Dendritic cell treated with granulocyte-macrophage colony-stimulating factor and Interleukin-4, amounts not matched to agents 40 ng/mL and 50 ng/mL, for 4 days (primary cell): ENCODE measurements around the gene KIRREL3.

Experiments used
- H3K27ac Mint-ChIP-seq: one replicate; pipeline ENCODE4 v1.8.0; 2022; ENCODE audit warnings: mild to moderate bottlenecking, mixed read lengths
- H3K27me3 Mint-ChIP-seq: one replicate; pipeline ENCODE4 v1.8.0; 2022; ENCODE audit warnings: mild to moderate bottlenecking, mixed read lengths
- H3K36me3 Mint-ChIP-seq: one replicate; pipeline ENCODE4 v1.8.0; 2022; ENCODE audit warnings: low read depth, mixed read lengths
- H3K4me1 Mint-ChIP-seq: one replicate; pipeline ENCODE4 v1.8.0; 2022; ENCODE audit warnings: low read depth, mixed read lengths
- H3K4me3 Mint-ChIP-seq: one replicate; pipeline ENCODE4 v1.8.0; 2022; ENCODE audit warnings: mild to moderate bottlenecking, moderate library complexity, mixed read lengths
- H3K9me3 Mint-ChIP-seq: one replicate; pipeline ENCODE4 v1.8.0; 2022; ENCODE audit warnings: mixed read lengths
- intact Hi-C: fragments of 100-400 bp; cut with micrococcal nuclease; formaldehyde crosslinking; loops from one replicate; pipeline ENCODE4 v1.15.0; 2022

KIRREL3 gene

DNA sequence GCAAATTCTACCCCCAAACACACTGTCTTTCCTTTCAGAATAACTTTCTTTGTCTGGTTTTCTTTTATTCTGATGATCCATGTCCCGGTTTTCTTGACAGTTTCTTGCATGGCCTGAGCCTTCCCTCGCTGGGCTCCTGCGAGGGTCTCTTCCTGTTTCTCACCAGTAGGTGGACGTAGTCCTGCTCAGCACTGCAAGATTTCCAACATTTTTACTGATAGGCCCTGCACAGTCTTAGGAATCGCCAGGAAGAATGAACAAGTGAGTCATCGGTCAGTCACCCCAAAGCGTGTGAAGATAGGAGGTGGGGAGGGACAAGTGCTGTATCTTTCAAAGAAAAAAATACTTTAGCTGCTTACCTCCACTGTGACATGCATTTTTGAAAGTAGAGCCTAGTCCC, 16.9 kb upstream of the KIRREL3 start:
- Mint-ChIP-seq H3K27ac (no peak overlapping the region), H3K4me1 (no peaks in the 10 kb centered on the region), H3K9me3 (no peaks in the 10 kb centered on the region), H3K4me3 (no peak overlapping the region), H3K36me3 (no peaks in the 10 kb centered on the region), H3K27me3 (no peaks in the 10 kb centered on the region)
- intact Hi-C loops: no loop called here

DNA sequence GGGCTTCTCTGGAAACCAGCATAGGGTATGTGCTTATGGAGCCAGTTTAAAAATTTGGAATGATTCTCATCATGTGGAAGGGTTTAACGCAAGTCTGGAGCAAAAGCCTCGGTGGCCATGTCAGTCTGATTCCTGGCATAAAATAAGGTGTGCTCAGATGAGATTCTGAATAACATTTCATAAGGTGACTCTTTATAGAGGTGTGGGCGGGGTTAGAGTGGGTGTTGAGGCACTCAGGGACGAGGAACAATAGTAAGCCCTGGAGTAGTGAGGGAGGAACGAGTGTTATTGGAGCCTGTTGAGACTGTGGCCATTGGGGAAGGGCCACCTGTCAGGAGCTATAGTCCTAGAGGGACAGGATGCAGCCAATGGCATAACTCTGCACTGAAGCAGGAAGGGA, 13.0 kb upstream of the KIRREL3 start:
- Mint-ChIP-seq H3K36me3 (no peaks in the 10 kb centered on the region), H3K4me1 (no peaks in the 10 kb centered on the region), H3K4me3 (no peak overlapping the region), H3K27me3 (peaks cover 2% of the 10 kb centered on the region), H3K27ac (no peak overlapping the region), H3K9me3 (no peaks in the 10 kb centered on the region)
- intact Hi-C loops: no loop called here

DNA sequence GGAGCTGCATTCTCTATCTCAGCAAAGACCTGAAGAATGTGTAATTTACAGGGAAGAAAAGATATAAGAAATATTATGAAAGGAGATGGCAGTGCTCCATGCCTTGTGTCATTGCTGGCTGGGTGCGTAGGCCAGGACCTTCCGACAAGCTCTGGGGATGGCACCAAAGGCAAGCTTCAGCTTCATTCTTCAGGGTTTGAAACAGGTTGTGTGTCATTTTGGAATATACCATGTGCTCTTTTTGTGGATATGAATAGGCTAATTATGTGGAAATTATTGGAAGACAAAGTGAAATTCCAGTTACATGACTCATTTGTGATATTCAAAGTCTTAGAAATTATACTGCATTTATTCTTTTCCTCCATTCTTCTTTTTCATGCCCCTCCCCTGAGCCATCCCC, 5.7 kb upstream of the KIRREL3 start:
- H3K27ac Mint-ChIP-seq: no peak overlapping the region
- H3K27me3 Mint-ChIP-seq: peaks cover 46% of the 10 kb centered on the region
- H3K9me3 Mint-ChIP-seq: no peaks in the 10 kb centered on the region
- no peak overlapping the region for H3K4me3 Mint-ChIP-seq
- no peaks in the 10 kb centered on the region for H3K36me3 Mint-ChIP-seq
- intact Hi-C loops: no loop called here
- no peaks in the 10 kb centered on the region for H3K4me1 Mint-ChIP-seq

DNA sequence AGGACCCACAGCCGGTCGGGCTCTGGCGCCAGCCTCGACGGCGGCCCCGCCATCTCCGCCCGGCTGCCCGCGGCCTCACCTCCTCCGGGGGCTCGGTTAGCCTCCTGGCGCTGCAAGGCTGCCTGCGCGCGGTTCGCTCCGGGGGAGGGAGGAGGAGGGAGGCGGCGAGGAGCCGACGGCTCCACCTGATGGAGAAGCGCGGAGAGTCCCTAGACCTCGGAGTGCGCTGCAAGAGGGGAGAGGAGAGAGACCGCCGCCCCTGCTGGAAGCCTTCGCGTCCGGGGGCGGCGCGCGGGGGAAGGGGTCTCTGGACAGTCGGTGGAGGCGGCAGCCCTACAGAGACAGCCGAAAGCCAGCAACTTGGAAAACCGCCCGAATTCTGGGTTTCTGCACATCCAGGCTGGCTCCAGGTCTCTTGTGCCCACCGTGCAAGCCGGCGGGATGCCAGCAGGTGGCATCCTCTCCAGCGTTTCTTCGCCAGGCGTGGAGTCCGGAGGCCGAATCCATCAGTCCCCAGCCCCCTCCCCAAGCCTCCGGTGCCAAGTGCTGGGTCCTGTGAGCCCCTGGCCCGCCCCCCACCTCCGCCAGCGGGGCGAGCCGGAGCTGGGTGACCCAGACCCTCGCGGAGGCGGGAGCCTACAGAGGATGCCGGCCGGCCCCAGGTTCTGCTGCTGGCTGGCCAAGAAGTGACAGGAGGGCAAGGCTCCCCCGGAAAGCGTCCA, 2.9 kb upstream of the KIRREL3 start:
- no peak overlapping the region for H3K4me3 Mint-ChIP-seq
- peaks cover 46% of the 10 kb centered on the region for H3K27me3 Mint-ChIP-seq
- H3K36me3 Mint-ChIP-seq: no peaks in the 10 kb centered on the region
- intact Hi-C loops: no loop called here
- no peaks in the 10 kb centered on the region for H3K4me1 Mint-ChIP-seq
- no peaks in the 10 kb centered on the region for H3K9me3 Mint-ChIP-seq
- H3K27ac Mint-ChIP-seq: no peak overlapping the region

DNA sequence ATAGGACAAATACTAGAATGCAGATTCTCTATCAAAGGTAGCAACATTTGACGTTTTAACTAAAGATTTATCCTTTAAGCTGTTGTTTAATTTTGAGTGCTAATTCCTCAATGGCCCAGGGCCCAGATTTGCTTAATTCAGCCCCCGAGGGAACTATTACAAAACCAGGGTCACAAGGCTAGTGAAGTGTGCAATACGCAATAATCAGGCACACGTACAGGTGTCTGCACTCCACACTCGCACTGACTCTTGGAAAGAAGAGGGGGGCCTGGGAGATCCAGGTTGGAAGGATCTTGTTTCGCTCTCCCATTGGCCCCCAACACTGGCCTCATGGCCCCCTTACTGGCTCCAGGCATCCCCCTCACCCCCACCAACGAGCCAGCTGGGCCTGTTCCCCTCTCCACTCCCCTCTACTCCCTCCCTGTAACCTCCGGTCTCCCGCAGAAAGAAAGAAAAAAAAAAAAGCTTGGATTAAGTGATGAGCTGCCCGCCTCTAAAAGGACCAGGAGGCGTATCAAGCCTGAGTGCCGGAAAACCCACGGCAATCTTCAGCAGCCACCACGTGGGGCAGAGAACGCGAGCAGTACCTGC, 2.2 kb upstream of the KIRREL3 start:
- H3K27me3 Mint-ChIP-seq: peaks cover 46% of the 10 kb centered on the region
- intact Hi-C loops: no loop called here
- H3K27ac Mint-ChIP-seq: no peak overlapping the region
- H3K4me3 Mint-ChIP-seq: no peak overlapping the region
- no peaks in the 10 kb centered on the region for H3K36me3 Mint-ChIP-seq
- no peaks in the 10 kb centered on the region for H3K9me3 Mint-ChIP-seq
- H3K4me1 Mint-ChIP-seq: no peaks in the 10 kb centered on the region

DNA sequence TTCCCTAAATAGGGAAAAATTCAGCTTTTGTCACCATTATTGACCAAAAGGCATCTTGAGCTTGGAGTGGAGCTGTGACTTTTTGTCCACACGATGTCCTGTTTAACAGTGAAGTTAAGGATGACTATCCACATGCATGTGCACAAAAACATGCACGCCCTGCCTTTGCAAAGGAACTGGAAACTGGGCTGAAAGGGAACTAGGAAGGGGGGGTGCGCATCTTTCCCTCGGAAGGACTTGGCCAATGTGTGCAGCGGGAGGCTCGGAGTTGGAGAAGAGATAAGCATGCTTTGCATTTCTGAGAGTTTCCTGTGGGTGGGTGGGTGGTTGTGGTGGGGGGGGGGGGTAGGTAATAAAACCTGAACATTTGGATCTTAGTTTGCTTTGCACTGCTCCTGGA, 411 bp upstream of the KIRREL3 start:
- H3K9me3 Mint-ChIP-seq: no peaks in the 10 kb centered on the region
- H3K27ac Mint-ChIP-seq: no peak overlapping the region
- H3K4me3 Mint-ChIP-seq: no peak overlapping the region
- no peaks in the 10 kb centered on the region for H3K36me3 Mint-ChIP-seq
- H3K4me1 Mint-ChIP-seq: no peaks in the 10 kb centered on the region
- peaks cover 58% of the 10 kb centered on the region for H3K27me3 Mint-ChIP-seq
- intact Hi-C loops: no loop called here

DNA sequence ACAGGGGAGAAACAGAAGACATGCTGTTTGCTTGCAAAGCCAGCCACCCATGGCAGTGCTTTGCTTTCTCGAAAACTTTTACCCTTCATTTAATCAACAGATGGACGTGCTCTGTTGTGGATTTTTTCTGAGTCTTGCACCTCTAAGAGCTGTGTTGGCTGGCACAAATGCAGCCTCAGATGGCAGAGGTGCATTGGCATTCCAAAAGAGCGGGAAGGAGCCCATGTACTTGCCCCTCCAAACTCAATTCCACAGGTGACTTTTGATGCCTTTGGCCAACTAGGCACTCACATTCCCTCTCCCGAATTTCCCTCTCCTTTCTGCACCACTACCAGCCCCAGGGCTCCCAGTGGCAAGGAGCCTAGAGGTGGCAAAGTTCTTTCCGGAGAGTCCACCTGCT, 1.2 kb downstream of the KIRREL3 start:
- Mint-ChIP-seq H3K4me3 (no peak overlapping the region), H3K27ac (no peak overlapping the region), H3K9me3 (no peaks in the 10 kb centered on the region), H3K4me1 (no peaks in the 10 kb centered on the region), H3K27me3 (peaks cover 45% of the 10 kb centered on the region), H3K36me3 (no peaks in the 10 kb centered on the region)
- intact Hi-C loops: no loop called here

DNA sequence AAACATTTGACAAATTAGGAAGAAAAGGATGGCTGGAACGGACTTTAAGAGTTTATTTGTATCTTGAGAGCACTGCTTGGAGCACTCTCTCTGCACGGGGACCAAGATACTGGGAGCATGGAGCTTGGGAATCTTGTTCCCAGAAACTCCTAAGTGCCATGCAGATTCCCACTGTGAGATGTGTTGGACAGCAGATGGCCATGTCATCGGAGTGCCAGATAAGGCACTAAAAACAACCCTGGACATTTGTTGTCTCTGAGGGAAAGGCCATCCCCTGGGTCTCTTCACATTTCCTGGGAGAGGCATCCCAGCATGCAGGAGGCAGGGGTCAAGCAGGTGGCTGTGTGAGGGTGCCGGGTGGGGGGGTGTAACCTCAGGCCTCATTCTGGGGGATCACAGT, 2.9 kb downstream of the KIRREL3 start:
- H3K27me3 Mint-ChIP-seq: peaks cover 32% of the 10 kb centered on the region

DNA sequence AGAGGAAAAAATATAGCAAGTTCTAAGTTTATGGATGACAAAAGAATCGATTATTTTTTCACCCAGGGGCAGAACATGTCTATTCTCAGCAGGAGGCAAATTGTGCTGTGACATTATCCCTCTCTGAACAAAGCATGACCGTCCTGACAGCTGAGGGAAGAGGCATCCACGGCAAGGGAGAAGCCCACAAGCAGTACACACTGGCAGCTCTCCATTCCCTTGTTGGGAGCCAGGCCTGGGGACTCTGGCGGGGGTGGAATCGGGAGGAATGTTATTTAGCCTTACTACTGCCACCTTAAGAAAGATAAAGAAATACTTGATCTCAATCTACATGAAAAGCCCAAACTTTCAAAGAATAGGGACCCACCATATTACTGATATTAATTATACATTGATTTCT, 3.4 kb downstream of the KIRREL3 start:
- Mint-ChIP-seq H3K4me1 (no peaks in the 10 kb centered on the region), H3K36me3 (no peaks in the 10 kb centered on the region), H3K27me3 (peaks cover 29% of the 10 kb centered on the region), H3K4me3 (no peak overlapping the region), H3K9me3 (no peaks in the 10 kb centered on the region), H3K27ac (no peak overlapping the region)
- intact Hi-C loops: no loop called here

More for the DNA sequence above, 2.9 kb downstream of the KIRREL3 start:
- Mint-ChIP-seq H3K36me3 (no peaks in the 10 kb centered on the region), H3K9me3 (no peaks in the 10 kb centered on the region), H3K27ac (no peak overlapping the region), H3K4me3 (no peak overlapping the region), H3K4me1 (no peaks in the 10 kb centered on the region)
- intact Hi-C loops: no loop called here

DNA sequence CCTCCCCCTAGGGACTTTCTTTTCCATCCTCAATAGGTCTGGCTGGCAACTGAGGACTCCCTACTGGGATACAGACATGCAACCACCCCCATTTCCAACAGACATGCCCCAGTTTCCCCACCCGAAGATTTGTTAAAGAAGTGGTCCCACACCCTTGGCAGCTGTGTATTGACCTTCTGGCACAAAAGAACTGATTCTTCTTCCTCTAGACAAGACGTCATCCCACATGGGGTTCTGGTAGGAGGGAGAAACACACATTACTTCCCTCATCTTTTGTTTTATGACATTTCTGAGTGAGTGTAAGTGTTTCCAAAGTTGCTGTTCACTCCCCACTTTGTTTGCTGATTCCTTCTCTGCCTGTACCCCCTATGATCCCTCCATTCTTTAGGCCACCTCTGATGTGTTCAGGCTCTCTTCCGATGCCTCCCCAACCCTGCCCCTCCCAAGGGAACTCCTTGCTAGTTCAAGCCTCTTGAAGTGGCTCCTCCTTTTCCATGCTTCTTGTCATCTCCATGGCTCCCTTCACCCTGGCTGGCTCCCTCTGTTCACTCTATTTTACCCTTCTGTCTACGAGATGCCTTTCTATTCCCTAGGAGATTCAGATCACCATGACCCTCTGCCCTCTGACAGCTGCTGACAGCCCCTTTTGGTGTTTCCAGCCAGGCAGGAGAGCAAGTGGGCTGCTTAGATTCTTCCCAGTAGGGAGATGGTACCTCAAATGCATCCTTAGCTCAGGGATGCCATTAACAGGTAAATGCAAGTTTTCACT, 4.3 kb downstream of the KIRREL3 start:
- peaks cover 22% of the 10 kb centered on the region for H3K27me3 Mint-ChIP-seq
- no peaks in the 10 kb centered on the region for H3K36me3 Mint-ChIP-seq
- no peaks in the 10 kb centered on the region for H3K9me3 Mint-ChIP-seq
- intact Hi-C loops: no loop called here
- H3K4me3 Mint-ChIP-seq: no peak overlapping the region
- H3K27ac Mint-ChIP-seq: no peak overlapping the region
- no peaks in the 10 kb centered on the region for H3K4me1 Mint-ChIP-seq

DNA sequence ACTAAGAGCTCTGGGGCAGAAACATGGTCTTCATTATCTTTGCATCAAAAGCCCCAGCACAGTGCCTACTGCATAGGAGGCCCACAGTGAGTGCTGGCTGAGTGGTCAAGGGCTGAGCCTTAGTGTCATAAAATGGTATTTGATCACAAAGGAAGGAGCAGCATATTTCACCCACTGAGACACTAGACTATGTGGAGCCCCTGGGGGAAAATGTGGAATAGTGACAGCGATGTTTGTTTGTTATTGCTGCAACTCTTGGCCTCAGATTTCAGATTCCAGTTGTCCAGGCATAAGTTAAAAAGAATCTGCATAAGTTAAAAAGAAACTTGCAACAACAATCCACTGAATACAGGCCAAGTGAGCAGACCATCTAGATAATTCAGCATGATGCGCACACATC, 7.0 kb downstream of the KIRREL3 start:
- peaks cover 41% of the 10 kb centered on the region for H3K27me3 Mint-ChIP-seq
- no peaks in the 10 kb centered on the region for H3K9me3 Mint-ChIP-seq
- H3K4me1 Mint-ChIP-seq: no peaks in the 10 kb centered on the region
- no peak overlapping the region for H3K4me3 Mint-ChIP-seq
- no peaks in the 10 kb centered on the region for H3K36me3 Mint-ChIP-seq
- H3K27ac Mint-ChIP-seq: no peak overlapping the region
- intact Hi-C loops: loop anchor here (5.0 kb wide), 1 partner anchor 276 kb away; no protein-coding TSS in a partner anchor

DNA sequence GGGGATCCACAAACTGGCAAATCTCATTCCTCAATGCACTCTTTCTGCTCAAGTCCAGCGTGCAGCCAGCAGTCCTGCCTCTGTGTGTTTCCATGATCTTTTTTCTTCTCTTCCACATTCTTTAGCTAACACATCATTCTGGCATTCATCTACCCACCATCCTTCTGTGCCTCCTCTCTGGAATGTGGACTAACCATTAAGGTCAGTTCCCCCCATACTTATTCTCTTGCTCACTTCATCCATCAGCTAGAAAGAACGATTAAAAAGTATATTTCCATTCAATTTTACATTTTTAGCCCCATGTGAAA, 7.8 kb downstream of the KIRREL3 start:
- intact Hi-C loops: loop anchor here (5.0 kb wide), 1 partner anchor 275 kb away; no protein-coding TSS in a partner anchor
- Mint-ChIP-seq H3K27ac (no peak overlapping the region), H3K36me3 (no peaks in the 10 kb centered on the region), H3K9me3 (no peaks in the 10 kb centered on the region), H3K4me3 (no peak overlapping the region), H3K4me1 (no peaks in the 10 kb centered on the region), H3K27me3 (peaks cover 41% of the 10 kb centered on the region)

DNA sequence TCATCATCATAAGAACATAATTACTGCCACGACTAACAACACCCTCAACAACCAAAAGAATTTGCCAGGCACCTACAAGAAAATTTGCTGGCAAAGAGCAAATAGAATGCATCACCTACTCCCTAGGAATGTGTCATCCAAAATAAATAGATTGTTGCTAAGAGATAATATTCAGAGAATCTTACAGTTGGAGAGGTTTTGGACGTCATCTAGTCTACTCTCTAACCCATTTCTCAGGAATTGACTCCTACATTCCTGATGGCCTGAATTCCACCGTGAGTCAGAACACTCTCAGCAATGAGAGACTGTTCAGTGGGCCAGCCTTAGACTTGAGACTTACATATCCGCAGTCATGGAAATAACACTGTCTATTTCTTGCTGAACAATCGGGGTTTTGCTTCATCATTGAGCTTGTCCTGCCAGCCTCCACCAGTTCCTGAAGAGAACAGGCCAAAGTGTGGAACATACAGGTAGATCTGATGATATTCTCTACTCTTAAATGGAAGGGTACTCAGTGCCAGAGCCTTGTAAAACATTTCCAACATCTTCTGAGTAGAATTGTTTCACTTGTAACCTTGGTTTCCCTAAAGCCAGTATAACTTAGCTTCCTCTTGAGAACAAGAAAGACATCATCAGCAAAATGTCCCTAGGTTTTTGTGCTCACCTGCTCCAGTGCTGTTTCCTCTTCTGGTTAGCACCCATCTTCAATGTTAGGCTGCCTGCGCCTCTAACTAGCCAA, 8.3 kb downstream of the KIRREL3 start:
- Mint-ChIP-seq H3K27me3 (peaks cover 37% of the 10 kb centered on the region), H3K4me3 (no peak overlapping the region), H3K27ac (no peak overlapping the region), H3K4me1 (no peaks in the 10 kb centered on the region), H3K36me3 (no peaks in the 10 kb centered on the region), H3K9me3 (no peaks in the 10 kb centered on the region)
- intact Hi-C loops: loop anchor here (5.0 kb wide), 1 partner anchor 275 kb away; no protein-coding TSS in a partner anchor

DNA sequence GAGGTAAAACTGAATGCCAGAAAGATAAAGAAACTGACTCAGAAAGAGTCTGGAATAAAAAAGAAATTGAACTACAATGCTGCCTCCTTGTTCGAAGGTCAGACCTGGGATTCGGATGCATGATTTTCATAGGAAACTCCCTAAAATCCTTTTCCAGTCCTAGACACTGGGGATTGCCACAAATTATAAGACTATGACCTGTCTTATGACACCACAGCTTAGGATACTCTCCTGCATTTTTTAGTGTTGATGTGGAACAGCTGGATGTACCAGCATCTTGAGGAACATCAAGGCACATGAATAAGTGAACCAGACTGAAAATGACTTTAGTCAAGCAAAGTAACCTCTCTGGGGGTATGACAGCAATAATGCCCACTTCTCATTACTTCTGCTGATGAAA, 9.0 kb downstream of the KIRREL3 start:
- no peaks in the 10 kb centered on the region for H3K4me1 Mint-ChIP-seq
- H3K36me3 Mint-ChIP-seq: no peaks in the 10 kb centered on the region
- H3K27ac Mint-ChIP-seq: no peak overlapping the region
- H3K9me3 Mint-ChIP-seq: no peaks in the 10 kb centered on the region
- intact Hi-C loops: loop anchor here (2.0 to 5.0 kb wide), 2 partner anchors 274 to 681 kb away; no protein-coding TSS in a partner anchor
- peaks cover 35% of the 10 kb centered on the region for H3K27me3 Mint-ChIP-seq
- no peak overlapping the region for H3K4me3 Mint-ChIP-seq
